Measurements from ENCODE around the gene NPSR1. TPM values are rescaled to one million over a fixed set of nuclear protein-coding genes. Genes with fewer than 3 reads are reported as not detected.

NPSR1 gene
- total and polyA plus RNA-seq, 2 experiments from 2014 or later, result not detected

DNA sequence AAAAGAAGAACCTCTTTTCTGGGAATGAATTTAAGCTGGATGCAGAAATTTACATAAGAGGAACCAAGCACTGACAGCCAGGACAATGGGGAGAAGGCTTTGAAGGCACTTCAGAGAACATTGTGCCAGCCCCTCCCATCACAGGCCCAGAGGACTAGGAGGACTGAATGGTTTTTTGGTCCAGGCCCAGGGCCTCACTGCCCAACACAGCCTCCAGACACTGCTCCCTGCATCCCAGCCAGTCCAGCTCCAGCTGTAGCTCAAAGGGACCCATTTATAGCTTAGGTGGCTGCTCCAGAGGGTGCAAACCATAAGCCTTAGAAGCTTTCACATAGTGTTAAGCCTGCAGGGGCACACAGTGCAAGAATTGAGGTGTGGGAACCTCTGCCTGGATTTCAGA lies 237.2 kb downstream of the NPSR1 start:
- Histone ChIP-seq H3K9me3 (ENCODE audit: low read depth) (no peaks in the 10 kb centered on the region), H3K27ac (no peak overlapping the region), H3K4me3 (no peak overlapping the region), H3K9me2 (replicated peaks; ENCODE audit: insufficient read depth) (no peaks in the 10 kb centered on the region), H3K4me2 (no peak overlapping the region), H3K36me3 (replicated peaks; ENCODE audit: insufficient read depth, low read depth) (no peaks in the 10 kb centered on the region), H3K79me2 (no peaks in the 10 kb centered on the region), H3K4me1 (ENCODE audit: insufficient read depth) (no peaks in the 10 kb centered on the region), H4K20me1 (ENCODE audit: insufficient read depth, poor library complexity, severe bottlenecking) (no peaks in the 10 kb centered on the region), H3K27me3 (no peaks in the 10 kb centered on the region), H2AFZ (no peak overlapping the region)
- DNase-seq (ENCODE audit: low spot score), result no peak
- TF ChIP-seq EZH2 (IDR thresholded peaks at IDR 0.05; ENCODE audit: borderline replicate concordance) (no peak), EZH2phosphoT487 (IDR thresholded peaks at IDR 0.05; ENCODE audit: low read depth, severe bottlenecking, unreplicated experiment) (no peak)
- TF ChIP-seq, protein P1, sequence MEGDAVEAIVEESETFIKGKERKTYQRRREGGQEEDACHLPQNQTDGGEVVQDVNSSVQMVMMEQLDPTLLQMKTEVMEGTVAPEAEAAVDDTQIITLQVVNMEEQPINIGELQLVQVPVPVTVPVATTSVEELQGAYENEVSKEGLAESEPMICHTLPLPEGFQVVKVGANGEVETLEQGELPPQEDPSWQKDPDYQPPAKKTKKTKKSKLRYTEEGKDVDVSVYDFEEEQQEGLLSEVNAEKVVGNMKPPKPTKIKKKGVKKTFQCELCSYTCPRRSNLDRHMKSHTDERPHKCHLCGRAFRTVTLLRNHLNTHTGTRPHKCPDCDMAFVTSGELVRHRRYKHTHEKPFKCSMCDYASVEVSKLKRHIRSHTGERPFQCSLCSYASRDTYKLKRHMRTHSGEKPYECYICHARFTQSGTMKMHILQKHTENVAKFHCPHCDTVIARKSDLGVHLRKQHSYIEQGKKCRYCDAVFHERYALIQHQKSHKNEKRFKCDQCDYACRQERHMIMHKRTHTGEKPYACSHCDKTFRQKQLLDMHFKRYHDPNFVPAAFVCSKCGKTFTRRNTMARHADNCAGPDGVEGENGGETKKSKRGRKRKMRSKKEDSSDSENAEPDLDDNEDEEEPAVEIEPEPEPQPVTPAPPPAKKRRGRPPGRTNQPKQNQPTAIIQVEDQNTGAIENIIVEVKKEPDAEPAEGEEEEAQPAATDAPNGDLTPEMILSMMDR (IDR thresholded peaks at IDR 0.05; ENCODE audit: poor library complexity), result no peak

Small RNAs within 50 kb of the gene (small RNA-seq; reads per million reads assigned to genes)
- not detected for gene RF00322
- not detected for gene RN7SL132P

All from hepatocyte (in vitro differentiated cells).